ENCODE data around the gene OPCML.

DNA sequence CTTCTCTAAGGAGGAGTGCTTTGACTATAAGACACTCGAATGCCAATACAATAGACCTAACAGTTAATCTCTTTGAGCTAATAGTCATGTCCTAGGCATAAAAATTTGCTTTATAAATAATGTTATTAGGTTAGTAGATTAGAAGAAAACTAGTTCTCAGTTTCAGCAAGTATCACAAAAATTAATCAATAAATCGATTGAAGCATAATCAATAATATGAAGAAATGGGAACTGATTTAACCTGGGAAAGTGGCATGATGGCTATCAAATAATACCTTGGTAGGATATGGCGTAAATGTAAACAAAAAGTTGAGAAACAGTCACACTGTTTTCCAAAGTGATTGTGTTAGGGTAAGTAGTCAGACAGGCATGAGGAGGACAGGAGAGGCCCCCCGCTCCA lies 676.3 kb downstream of the OPCML start:
- TF ChIP-seq, protein P1, sequence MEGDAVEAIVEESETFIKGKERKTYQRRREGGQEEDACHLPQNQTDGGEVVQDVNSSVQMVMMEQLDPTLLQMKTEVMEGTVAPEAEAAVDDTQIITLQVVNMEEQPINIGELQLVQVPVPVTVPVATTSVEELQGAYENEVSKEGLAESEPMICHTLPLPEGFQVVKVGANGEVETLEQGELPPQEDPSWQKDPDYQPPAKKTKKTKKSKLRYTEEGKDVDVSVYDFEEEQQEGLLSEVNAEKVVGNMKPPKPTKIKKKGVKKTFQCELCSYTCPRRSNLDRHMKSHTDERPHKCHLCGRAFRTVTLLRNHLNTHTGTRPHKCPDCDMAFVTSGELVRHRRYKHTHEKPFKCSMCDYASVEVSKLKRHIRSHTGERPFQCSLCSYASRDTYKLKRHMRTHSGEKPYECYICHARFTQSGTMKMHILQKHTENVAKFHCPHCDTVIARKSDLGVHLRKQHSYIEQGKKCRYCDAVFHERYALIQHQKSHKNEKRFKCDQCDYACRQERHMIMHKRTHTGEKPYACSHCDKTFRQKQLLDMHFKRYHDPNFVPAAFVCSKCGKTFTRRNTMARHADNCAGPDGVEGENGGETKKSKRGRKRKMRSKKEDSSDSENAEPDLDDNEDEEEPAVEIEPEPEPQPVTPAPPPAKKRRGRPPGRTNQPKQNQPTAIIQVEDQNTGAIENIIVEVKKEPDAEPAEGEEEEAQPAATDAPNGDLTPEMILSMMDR (IDR thresholded peaks at IDR 0.05), result no peak
- TF ChIP-seq EZH2 (IDR thresholded peaks at IDR 0.05; ENCODE audit: borderline replicate concordance, insufficient read depth, low read depth, low read length, poor library complexity, severe bottlenecking), result no peak
